Stimulated activated CD4-positive, alpha-beta T cell treated with anti-CD3 and anti-CD28 coated beads, Interleukin-1b, Interleukin-23, amount 100 ng/mL, for 24 hours (primary cell): ENCODE measurements around the gene TMEM117.
"Not testable (repeated sequence)": the region's sequence is repeated elsewhere in the genome, so short reads cannot be mapped to it uniquely, and the experiment has no call there.

Source experiments
- DNase-seq, 4 experiments: peaks; one replicate each; pipeline ENCODE4 v3.0.0-alpha.2; 2020; ENCODE audit warnings: low read depth in 4 of 4, low spot score in 1 of 4

TMEM117 gene

DNA sequence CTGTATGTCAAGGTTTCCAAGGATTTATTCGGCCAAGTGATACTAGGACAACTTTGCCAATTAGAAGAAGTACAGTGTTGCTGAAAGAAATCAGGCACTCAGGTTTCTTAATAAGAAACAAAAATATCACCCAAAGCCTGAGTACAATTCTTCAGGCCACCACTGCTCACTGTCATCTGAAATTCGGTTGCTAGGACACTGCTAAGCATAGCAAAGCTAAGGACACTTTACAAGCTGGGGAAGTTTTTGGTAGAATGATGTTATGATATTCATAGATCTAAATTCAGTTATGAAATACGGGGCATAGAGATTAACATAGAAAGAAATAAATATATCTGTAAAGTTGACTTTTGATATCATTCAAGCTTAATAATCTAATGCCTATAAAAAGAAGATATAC, 535.1 kb downstream of the TMEM117 start:
- DNase-seq, result no peak

DNA sequence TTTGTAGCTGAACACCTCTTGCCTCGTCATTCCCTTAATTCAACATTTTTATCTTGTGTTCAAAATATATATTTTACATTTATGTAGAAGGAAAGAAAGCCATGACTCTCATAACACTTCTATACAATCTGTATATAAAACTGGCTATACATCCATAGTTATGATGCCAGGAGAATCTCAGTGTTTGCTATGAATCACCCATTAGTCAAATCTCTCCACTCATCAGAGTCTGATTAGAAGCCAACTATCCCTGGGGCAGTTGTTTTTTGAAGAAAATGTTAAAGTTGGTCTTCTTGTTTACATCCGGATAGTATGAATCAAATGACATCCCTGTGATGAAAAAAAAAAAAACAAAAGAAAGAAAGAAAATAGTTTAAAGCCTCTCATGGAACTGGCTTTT, 536.4 kb downstream of the TMEM117 start:
- no peak for DNase-seq

DNA sequence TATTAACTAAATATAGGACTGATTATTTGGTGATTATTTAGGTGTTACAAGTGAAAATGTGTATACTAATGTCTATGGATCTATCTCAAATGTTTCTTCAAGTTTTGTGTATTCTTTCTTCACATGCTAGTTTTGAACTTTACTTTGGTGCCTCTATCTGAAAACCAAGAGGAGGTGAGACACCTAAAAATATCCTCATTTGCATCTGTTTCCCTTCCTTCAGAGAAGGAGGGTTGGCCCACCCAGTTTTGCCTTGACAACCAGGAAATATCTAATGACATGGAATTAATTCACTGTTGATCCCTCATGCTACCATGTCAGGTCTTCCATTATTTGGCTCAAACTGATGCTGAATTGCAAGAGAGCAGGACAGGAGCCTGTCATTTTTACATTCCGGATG, 539.8 kb downstream of the TMEM117 start:
- no peak for DNase-seq

DNA sequence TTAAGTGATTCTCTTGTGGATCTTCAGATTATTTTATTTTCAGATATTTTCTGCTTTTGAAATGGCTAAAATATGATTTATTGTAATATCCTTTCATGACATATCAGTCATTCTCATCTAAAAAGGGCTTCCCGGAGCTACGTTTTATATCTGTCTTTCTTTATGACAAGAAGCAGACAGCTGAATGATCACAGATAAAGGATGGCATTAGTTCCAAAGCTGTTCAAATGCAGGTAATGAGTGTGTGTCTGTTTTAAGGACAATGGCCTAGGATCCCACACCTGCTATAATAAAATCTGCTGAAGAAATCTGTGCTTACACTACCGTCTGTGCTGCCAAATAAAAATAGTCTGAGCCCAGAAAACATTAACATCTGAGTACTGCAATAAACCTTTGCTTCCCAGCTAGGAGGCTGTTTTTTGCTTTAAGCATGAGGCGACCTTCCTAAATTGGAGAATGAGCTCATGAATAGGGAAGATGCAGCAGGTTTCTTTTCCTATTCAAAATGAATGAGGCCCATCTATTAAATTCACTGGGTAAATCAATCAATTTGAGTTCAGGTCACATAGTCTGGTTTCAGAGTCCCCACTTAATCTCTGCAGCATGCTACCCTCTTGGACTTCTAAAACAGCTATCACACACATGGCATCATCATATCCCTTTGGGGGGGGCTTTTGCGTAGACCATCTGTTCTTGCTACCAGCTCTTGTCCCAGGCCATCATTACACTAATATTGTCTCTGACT, 541.7 kb downstream of the TMEM117 start:
- no peak for DNase-seq

GRCh38 chr12:44379113-44379512, 543.2 kb downstream of the TMEM117 start:
- not testable (repeated sequence) for DNase-seq

GRCh38 chr12:44379831-44380230, 544.0 kb downstream of the TMEM117 start:
- no peak for DNase-seq

DNA sequence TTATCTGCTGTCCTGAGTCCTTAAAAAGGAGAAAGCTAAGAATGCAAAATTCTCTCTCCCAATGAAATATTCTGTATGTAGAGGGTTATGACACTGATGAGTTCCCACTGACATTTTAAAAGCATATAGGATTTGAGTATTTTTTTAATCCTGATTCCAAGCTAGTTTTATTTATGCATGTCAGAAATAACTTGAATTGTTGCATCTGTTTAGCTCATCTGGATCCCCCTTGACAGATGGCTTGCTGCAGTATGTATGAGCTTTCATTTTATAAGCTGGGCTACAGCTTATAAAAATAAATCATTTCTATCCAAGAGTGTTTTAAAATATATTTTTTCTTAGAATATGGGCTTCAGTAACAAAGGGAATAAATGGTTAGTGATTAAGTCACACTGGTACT, 545.0 kb downstream of the TMEM117 start:
- no peak for DNase-seq

- DNase-seq, result no peak
Observed at GRCh38 chr12:44381341-44381740, 545.5 kb downstream of the TMEM117 start.

GRCh38 chr12:44384136-44384535, 548.3 kb downstream of the TMEM117 start:
- DNase-seq, result no peak

- no peak for DNase-seq
Observed at GRCh38 chr12:44385964-44386363, 550.1 kb downstream of the TMEM117 start.

GRCh38 chr12:44387581-44387980, 551.7 kb downstream of the TMEM117 start:
- no peak for DNase-seq

- no peak for DNase-seq
Observed at GRCh38 chr12:44389038-44389437, 553.2 kb downstream of the TMEM117 start.

GRCh38 chr12:44389896-44390295, 554.0 kb downstream of the TMEM117 start:
- no peak for DNase-seq

DNA sequence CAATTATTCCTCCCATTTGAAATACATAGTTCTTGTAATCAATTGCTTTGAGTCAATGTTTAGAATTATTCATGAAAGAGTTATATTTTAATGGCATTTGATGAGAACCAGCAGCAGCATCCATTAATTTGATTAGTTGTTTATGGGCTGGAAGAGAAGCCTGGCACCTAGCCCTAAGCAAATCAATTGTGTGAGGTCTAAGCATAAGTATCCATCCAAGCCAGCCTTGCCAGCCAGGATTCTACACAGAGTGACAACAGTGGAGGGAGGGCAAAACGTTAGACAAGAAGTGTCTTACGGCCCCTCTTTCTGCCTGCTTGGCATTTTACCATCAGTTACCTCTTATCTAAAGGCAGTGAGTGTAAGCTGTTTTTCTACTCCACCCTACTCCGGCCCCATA, 561.8 kb downstream of the TMEM117 start:
- no peak for DNase-seq

GRCh38 chr12:44403185-44403584, 567.3 kb downstream of the TMEM117 start:
- DNase-seq, result no peak

GRCh38 chr12:44405297-44405696, 569.4 kb downstream of the TMEM117 start:
- DNase-seq, result no peak

- DNase-seq, result no peak
Observed at GRCh38 chr12:44422559-44422958, 586.7 kb downstream of the TMEM117 start.

GRCh38 chr12:44428825-44429224, 592.9 kb downstream of the TMEM117 start:
- DNase-seq, result no peak

DNA sequence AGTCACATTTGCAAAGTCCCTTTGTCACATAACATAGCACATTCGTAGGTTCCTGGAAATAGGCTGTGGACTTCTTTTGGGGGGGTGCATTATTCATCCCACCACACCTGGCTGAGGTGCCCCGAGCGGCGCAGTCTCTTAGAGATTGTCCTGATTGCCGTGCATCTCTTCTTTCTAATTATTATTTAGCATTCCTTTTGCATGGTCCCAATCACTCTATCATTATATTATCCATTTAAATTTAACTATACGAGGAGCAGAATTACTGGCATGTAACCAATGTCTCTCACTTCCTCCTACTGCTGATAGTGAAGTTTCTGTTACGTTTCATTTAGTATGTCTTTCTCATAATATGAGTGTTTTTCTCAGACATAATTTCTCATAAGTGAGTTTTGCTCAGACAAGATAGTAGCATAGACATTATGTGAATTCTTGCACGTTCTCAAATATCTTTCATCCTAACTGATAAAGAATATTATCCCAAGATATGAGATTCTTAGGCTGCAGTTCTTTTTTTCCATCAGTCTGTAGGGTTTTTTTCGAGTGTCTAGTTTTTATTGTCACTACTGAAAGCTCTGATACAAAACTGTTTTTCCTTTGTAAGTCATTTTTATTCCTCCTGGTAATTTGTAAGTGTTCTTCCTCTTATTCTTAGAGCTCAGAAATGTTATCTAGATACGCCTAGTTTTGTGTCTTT, 595.9 kb downstream of the TMEM117 start:
- DNase-seq, result no peak

DNA sequence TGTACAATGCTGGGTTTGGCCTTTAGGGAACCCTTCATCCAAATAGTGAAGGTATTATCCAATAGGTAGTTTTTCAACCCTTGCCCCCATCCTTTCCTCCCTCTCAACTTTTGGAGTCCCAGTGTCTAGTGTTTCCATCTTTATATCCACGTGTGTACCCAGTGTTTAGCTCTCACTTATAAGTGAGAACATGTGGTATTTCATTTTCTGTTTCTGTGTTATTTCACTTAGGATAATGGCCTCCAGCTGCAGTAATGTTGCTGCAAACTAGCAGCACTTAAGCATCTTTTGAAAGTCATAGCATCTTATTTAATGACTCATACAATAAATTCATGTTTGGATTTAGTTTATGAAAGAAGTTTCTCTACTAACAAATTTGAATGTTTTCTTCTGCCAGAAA, 597.8 kb downstream of the TMEM117 start:
- DNase-seq, result no peak

DNA sequence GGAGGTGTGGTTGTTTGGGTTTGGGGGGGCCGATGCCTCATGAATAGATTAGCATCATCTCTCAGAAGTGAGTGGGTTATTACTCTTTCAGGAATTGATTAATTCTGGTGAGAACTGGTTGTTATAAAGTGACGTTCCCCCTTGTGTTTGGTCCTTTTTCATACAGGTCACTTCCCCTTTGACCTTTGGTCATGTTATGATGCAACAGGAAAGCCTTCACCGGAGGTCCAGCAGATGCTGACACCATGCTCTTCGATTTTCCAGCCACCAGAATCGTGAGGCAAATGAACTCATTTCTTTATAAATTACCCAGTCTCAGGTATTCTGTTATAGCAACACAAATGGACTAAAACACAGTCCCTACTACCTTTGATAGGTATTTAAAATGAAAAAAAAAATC, 600.9 kb downstream of the TMEM117 start:
- no peak for DNase-seq
